Prostate gland (tissue), 2 donors: ENCODE results near the gene USP17L15.
"Not testable (repeated sequence)": the region's sequence is repeated elsewhere in the genome, so short reads cannot be mapped to it uniquely, and the experiment has no call there.

Source experiments
- POLR2A ChIP-seq: fragments of 450-650 bp; IDR thresholded peaks from one replicate; pipeline ENCODE4 v1.6.1; 2016; ENCODE audit warnings: antibody characterized with exemption, mild to moderate bottlenecking
- POLR2AphosphoS5 ChIP-seq: sonication (generic); formaldehyde crosslinking; IDR thresholded peaks from one replicate; pipeline ENCODE4 v1.6.1; 2017; ENCODE audit warnings: antibody characterized with exemption
- TF ChIP-seq, protein P1 (sequence below), 4 experiments: fragments of 200-600 bp in 2 of 4; fragments of 450-650 bp in 2 of 4; sonication (generic) in 2 of 4; IDR thresholded peaks; 1 replicate in 3 of 4; 2 replicates in 1 of 4; pipeline ENCODE4 v1.5.1; 2016 to 2019; ENCODE audit warnings: antibody characterized with exemption in 4 of 4, mild to moderate bottlenecking in 2 of 4, moderate library complexity in 2 of 4

DNA sequence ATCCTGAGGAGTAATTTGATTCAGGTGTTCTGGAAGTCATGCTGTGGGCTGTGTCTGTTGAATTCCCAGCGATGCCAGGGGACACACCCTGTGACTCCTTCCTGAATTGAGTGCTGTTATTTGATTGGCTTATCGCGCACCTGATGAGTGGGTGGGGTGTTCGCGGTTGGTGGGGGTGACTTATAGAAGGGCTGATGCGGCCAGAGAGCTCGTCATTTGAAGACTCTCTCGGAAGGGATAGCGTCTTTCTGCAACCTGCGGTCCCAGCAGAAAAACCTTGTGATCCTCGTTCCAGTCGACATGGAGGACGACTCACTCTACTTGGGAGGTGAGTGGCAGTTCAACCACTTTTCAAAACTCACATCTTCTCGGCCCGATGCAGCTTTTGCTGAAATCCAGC lies 23.6 kb downstream of the USP17L15 start, which contains the start of gene USP17L20:
- TF ChIP-seq, protein P1, sequence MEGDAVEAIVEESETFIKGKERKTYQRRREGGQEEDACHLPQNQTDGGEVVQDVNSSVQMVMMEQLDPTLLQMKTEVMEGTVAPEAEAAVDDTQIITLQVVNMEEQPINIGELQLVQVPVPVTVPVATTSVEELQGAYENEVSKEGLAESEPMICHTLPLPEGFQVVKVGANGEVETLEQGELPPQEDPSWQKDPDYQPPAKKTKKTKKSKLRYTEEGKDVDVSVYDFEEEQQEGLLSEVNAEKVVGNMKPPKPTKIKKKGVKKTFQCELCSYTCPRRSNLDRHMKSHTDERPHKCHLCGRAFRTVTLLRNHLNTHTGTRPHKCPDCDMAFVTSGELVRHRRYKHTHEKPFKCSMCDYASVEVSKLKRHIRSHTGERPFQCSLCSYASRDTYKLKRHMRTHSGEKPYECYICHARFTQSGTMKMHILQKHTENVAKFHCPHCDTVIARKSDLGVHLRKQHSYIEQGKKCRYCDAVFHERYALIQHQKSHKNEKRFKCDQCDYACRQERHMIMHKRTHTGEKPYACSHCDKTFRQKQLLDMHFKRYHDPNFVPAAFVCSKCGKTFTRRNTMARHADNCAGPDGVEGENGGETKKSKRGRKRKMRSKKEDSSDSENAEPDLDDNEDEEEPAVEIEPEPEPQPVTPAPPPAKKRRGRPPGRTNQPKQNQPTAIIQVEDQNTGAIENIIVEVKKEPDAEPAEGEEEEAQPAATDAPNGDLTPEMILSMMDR (IDR thresholded peaks at IDR 0.05), result not testable (repeated sequence)
- TF ChIP-seq POLR2AphosphoS5, POLR2A: not testable (repeated sequence)
